Measurements from ENCODE around the gene ERI3.

ERI3 gene

DNA sequence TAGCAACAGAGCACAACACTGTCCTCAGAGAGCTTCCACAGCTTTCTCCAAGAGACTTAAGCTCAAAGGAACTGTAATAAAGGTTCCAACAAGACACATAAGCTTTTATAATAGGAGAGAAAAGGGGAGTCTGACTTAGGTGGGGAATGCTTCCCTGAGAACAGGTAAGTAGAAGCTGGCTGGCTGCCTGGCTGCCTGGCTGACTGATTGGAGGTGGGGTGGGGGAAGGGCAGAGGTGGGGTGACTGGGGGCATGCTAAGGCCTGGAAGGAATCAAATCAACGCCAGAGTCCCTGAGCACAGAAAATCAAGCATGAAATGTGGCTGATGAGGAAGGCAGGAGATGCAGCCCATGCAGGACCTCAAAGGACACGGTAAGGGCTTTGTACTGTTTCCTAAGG is 96.0 kb downstream of the ERI3 start:
- DNase-seq = no peak

DNA sequence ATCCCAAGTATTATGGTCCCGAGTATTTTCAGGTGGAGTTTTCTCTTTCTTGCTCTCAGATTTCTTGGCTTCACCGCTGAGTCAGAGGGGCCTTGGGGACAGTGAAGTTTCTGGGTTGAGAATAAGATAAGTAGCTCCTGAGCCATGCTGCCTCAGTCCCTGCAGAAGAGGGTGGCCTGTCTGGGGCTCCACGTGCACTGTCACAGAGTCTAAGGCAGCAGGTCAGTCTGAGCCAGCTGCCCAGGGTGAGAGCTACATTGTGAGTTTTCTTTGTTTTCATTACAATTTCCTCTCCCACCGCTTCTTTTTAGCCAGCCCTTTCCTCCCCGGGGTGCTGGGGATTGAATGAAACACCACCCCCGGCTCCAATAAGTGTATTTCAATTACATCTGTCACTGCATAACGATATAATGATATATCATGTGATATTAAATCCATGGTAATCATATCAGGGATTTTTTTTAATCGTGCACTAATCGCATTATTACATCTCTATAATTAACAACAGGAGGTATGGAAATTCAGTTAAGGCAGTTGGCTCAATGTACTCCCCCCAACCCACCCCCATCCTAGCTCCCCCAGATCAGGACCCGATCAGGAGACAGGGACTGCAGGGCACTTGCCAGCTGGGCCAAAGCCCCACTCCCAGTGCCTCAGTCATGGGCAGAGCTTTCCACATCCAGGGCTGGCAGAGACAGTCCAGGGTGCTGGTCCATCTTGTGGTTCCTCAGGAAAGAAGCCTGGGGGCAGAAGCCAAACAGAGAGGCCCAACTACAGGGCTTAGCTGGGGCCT is 98.1 kb downstream of the ERI3 start:
- peak; percentile 78 for DNase-seq

DNA sequence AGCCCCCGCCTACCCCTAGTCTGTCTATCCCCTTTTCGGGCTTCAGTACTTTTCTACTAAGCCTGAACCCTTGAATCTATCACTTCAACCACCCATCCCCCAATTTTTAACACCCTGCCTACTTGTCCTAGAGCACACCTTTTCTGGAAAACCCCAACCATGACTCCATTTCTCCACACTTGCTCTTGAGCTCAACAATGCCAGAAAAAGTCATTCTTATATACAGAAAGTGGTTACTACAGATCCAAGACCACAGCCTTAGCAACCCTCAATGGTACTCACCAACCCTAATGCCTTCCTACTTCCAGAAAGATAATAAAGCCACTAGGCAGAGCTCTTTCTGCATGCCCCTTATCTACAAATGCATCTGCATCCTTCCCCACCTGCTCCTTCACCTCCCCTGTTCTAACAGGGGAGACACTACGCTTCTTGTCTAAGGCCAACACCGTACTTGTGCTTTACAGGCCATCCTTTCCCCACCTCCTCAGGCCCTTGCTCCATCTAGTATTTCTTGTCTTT is 100.6 kb downstream of the ERI3 start:
- DNase-seq = no peak

DNA sequence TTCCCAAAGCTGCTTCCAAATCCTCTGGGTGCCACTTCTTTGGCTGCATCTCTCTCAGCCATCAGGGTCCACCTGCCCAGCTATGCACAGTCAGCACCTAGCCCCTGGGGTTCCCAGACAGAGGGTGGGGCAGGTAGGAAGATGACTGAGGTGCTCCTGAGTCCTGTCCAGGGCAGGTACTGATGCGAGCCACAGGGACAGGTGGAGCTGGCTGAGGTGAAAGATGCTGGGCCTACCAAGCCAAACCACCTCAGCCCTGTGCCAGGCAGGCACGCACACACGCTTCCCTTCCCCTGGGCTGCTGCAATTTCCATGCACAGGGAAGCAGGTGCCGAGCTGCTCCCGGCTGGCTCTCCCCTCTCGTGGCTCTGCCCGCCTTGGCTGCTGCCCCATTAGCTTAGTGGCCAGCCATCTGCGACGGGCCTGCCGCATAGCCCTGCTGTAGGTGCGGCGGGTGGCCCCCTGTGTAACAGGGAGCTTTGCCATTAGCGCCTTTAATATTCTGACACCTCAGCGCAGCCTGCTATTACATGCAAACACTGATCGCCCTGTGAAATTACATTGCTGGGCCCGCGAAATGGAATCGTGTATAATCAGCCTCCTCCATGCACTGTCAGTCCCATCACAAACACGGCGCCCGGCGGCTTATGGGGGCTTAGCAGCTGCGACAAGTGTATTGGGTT is 102.9 kb downstream of the ERI3 start:
- DNase-seq = no peak

DNA sequence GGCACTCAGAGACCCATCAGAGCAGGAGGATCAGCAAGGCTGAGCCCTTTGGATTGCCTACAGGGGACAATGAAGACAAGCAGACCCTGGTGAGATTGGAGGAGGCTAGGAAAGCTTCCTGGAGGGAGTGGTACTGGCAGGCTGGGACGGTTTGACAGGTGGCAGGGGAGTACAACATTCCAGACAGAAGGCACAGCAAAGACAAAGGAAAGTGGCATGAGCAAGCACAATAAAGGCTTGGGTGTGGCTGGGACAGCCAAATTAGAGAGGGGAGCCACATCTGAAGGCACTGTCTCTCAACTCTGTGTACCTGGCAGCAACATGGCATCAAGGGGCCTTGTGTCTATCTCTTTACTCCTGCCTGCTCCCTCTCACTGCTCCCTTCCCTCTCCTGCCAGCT is 103.6 kb downstream of the ERI3 start:
- no peak for DNase-seq

DNA sequence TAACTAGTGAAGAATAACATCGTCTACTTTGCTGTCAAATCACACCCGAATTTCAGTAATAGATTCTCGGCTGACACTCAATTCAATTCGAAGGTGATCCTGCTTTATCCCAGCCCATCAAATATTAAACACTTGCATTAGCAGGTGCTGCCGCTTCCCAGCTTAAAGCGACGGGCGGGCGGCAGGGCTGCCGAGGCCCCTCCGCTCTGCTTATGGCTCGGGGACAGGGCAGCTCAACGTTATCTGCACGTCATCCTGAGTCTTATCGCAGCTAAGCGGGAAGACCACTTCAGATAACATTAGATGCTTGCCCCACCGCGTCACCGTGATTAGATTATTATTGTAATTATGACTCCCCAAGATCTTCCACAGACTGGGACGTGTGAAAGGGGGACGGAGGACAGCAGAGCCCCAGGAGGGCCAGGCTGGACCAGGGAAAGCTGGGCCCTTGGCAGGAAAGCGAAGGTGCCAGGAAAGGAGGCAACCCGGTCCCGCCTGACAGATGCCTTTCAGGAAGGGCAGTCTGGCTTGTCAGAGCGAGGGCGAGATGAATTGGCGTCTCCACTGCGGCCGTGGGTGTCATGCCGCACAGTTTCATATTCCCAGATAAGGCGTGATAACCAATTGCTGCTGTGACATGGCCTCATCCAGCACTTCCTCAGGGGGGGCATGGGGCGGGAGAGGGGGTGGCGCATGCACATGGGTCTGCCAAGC is 104.8 kb downstream of the ERI3 start:
- DNase-seq = no peak

DNA sequence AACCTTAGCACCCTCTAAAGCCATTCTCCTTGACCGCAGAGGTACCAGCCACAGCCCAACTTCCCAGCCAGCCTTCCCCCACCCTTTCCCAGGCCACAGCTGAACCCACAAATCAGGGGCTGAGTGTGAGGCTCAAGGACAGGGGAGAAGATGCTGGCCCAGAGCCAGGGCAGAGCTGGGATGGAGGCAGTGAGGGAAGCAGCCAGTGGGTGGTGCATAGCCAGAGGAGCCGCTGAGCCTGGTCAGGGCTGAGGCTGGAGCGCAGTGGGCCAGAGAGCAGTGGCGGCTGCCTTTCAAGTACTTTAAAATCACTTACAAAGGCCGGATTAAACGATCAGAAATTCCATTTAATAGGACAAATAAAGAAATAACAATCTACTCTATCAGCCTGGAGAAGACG is 105.5 kb downstream of the ERI3 start:
- DNase-seq = no peak

DNA sequence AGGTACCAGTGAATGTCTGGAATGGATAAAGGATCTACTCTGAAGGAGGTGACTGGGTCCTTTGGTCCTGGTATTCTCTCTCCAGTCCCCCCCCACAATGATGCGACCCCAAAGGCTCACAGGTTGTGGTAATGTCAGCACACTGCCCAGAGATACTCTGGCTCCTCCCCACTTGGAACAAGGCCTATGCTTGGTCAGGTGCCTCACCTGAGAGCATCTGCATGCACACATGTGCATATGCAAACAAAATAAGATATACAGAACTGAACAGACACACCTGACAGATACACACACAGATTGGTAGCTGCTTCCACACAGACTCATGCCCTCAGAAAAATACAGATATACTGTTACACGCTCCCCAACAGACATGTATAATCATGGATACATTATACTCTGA is 108.3 kb downstream of the ERI3 start:
- DNase-seq = no peak

DNA sequence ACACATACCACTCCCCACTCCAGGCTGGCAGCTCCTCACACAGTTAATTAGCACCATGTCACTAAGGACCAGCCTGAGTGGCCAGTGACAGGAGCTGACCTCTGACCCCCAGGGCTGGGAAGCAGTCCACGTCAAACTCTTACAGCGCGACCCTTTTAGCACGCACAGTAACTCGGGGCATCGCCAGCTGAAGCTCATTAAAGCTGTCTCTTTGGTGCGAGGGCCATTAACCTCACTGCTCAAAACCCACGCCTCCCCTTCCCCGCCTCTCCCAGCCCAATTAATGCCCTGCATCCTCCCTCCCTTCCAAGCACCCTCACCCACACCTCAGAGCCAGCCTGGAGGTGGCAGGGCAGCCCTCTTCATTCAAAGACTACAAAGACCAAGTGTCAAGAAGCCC is 110.1 kb downstream of the ERI3 start:
- DNase-seq = no peak

DNA sequence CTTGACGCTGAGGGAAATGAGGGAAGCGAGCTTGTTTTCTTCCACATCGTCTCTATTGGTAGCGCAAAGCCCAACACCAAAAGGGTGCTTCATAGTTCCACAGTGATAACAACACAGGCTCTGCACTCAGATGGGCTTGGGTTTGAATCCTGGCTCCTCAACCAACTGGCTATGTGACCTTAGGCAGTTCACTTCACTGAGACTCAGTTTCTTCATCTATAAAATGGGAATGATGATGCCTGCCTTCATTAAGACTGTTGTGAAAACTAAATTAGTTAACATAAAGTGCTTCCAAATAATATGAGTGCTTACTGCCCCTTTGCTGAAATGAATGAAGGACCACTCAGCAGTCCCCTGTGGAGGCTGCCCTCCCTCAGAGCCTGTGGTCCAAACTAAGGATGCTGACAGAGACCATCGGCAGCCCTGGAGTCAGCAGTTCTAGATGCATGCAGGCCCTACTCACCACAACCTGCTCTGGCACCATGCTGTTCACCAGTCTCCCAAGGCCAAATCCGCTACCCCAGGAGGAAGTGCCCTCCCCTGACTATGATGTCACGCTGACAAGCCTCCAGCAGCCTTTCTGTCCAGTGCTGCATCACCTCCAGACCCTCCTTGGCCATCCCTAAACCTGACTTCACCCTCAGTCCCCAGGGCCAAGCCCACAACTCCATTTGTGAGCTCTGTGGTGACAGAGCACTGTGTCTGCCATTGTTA is 111.1 kb downstream of the ERI3 start:
- DNase-seq = no peak

DNA sequence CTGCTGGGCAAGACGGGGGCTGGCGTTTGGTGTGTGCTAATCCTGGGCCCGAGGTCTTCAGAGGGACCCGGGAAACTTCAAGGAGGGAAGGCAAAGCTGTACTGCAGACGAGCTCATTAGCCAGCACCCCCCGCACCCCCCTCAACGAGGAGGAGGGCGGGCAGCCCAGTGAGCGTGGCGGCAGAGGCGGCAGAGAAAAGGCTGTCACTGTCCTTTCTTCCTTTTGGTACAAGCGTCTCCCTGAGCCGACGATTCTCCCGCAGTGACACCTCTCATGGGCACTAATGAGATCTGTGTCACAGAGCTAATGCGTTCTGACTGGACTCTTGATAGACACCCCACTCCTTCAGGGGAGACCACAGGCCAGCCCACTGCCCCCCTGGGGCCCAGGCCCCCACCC is 112.3 kb downstream of the ERI3 start:
- no peak for DNase-seq

DNA sequence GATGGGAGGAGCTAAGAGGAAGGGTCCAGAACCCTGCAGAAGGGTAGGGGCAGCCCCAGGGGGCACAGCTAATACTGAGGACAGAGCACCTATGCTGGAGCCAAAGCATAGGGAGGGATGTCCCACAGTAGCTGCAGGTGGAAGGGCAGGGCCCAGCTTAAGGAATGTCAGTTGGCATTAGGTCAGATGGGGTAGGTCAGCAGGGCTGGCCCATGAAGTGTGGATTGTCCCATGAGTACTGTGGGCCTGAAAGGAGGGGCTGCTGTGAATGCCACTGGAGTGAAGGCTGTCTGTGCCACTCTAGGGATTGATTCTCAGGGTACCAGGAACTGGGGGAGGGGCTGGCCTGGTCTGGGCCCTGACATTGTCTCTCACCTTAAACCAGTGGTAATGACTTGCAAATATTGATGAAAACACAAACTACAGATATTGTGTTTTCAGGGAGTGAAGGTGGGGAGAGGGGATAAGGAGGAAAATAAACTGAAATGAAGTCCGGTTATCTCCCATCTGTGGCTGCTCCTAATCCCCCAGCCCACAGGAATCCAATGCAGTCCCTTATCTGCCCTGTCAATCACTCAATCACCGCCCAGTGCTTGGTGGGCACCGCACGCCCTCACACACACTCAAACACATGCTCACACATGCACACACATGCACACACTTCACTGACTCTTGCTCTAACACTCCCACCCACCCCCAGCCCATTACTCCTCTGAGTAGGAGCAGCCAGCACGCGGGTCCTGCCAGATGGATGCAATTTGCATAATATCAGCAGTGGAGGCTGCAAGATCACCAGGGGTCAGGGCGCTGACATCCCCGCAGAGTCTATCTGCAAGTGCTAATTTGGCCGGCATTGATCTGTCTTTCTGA is 114.0 kb downstream of the ERI3 start:
- peak; percentile 43 for DNase-seq

DNA sequence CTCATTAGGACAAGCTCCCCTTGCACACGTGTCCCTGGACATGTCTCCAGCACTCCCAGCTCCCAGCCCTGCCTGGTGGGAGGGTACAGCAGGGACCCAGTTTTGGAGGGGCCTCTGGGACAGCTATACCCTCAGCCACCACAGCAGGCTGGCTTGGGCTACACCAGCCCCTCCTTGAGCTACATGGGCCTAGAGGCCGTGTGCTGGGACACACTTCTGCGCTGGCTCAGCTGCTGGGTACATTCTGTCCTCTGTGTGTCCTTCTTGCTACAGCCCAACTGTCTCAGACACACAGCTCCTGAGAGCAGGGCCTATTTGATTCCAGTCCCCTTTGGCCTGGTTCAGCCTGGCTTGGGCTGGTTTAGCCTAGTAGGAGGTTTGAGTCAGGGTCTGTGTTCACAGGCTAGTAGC is 115.1 kb downstream of the ERI3 start:
- no peak for DNase-seq

DNA sequence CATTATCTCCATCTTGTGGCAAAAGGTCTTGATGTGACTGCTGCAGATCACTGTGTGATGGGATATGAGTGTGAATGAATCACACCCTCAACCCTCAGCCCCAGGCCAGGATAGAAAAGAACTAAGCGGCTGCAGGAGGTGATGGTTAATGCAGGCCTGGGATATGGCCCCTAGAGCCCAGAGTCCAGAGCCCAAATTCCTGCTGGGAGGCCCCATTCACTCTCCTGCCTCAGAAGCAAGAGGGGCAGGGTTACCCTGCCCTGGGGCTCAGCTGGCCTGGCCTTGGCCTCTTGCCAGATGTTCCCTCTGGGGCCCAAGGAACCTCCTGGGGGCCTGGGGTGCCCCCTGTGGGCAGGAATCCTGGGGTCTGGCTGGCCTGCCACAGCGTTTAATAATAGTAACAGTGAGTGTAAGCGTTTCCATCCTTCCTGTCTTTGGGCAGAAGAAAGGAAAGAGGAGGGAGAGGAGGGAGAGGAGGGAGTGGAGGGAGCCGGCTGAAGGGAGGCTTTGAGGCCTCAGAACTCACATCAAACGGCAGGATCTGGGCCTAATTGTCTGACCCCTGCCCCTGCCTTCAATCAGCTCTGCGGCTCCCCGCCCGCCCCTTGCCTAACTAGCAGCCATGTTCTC is 115.6 kb downstream of the ERI3 start:
- peak; percentile 17 for DNase-seq

DNA sequence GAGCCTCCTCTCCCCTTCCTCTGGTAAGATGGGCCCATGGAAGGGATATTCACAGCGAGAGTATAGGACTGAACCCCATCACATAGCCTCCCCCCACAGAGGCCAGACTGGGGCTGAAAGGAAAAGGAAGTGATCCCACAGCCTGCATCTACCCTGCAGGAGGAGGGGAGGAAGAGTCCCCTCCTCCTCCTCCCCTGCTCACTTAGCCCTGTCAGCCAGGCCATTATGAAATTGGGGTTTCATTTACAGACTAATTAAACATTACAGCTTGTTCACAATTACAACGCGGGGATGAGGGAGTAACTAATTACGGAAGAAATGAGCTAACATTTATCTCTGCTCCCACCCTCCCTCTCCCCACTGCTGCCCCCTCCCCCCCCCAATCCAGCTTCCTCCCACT is 116.4 kb downstream of the ERI3 start:
- DNase-seq = no peak

DNA sequence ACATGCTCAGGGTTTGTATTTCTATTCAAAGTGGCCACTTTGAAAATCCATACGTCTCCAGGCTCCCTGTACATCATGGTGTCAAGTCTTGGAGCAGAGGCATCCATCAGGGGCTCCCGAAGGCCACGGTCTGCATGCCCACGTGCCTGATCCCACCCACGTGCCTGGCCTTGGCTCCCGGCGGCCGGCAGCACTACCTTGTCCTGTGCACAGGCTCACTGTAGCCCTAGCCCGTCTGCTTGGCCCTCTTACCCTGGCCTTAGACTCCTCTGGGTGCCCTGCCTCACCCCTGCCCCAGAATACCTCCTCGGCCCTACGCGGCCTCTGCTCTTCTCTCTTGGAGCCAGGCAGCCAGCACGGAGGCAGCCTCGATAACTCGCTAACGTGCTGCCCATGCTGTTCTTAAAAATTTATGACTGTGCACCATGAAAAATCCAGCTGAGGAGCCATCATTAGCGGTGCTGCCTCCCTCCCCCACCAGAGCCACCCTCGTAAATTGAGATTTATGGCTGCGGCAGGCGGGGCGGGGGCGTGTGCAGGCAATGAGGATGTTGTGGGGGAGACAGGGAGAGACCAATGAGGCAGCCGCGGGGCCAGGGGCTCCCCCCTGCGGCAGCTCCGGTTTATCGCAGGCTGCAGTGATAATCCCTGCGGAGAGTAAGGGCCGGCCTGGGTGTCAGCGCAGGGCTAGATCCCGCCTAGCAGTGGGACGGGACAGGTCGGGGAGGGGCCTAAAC is 117.2 kb downstream of the ERI3 start:
- DNase-seq = no peak

DNA sequence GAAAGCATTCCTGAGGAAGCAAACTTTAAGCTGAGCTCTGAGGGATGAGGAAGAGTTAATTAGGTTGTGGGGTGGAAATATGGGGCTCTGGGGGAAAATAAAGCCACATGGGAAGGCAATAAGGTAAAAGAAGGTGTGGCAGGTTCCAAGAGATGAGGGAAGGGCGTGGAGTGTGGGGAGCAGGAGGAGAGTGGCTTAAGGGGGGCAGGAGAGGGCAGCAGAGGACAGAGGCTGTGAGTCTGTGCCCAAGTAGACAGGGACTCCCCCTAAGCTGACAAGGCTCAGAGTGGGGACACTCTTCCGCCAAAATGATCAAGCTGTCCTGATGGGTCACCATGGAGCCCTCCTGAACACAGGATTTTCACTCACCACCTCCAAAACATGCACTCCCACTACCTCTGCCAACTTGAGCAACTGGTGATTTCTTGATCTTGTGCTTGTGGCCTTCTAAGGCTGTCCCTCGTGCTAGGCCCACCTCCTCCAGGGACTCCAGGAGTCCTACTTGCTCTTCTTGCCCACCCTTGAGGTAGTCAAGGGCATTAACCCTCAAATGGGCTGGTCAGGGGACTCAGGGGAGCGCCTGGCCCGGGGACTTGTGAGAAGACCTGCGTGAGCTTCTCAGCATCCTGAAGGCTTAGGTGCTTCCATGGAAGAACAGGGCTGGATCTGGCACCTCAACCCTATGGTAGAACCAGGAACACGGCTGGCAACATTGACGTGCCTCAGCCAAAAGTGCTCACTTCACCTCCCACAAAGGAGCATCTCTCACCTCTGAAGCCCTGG is 118.4 kb downstream of the ERI3 start:
- DNase-seq = no peak

DNA sequence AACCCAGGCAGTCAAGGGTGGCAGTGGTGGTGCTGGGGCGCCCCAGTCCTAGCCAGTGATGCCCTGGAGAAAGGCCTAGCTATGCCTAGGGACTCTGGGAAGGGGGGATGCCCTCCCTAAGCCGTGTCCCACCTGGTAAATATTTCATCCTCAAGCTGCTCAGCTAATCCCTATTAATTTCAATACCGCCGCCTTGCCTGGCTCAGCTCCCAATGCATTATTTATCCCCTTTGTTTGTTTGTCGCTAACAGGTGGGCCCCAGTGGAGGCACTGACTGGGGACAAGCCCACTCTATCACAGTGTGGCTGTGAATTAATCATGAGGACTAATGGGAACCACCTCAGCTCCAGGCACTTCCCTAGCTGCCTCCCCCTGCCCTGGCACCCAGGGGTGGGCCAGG is 119.2 kb downstream of the ERI3 start:
- no peak for DNase-seq

DNA sequence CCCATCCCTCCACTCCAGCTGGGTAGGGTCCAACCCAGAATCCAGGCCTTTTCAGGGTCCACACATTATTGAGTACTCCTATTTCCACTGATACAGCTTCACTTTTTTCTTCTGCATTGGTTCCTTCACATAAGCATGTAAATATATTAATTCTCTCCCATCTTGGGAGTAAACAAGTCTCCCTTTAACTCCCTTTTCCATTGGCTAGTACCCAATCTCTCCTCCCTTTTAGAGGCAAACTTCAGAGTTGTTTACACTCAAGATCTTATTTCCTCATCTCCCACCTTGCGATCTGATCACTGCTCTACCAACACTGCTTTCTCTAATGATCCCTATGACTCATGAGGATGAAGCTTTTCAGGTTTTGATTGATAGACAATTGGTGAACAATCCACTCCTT is 121.5 kb downstream of the ERI3 start:
- DNase-seq = no peak

DNA sequence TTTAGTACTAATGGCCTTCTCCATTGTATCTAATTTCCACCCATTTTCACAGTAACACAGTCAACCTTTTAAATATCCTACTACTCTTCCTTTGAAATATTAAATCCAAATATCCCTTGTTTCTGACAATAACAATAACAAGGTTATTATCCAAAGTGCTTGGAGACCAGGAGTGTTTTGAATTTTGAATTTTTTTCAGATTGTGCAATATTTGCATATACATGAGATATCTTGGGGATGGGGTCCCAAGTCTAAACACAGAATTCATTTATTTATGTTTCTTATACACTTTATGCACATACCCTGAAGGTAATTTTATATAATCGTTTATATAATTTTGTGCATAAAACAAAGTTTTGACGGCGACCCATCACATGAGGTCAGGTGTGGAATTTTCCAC is 124.3 kb downstream of the ERI3 start:
- DNase-seq = no peak
